Measurements from ENCODE around the gene SF3B6.
A peak's percentile ranks its signal among the peaks of the same experiment; 100 is the strongest.
"Not testable (repeated sequence)": the region's sequence is repeated elsewhere in the genome, so short reads cannot be mapped to it uniquely, and the experiment has no call there.

Gene SF3B6

DNA sequence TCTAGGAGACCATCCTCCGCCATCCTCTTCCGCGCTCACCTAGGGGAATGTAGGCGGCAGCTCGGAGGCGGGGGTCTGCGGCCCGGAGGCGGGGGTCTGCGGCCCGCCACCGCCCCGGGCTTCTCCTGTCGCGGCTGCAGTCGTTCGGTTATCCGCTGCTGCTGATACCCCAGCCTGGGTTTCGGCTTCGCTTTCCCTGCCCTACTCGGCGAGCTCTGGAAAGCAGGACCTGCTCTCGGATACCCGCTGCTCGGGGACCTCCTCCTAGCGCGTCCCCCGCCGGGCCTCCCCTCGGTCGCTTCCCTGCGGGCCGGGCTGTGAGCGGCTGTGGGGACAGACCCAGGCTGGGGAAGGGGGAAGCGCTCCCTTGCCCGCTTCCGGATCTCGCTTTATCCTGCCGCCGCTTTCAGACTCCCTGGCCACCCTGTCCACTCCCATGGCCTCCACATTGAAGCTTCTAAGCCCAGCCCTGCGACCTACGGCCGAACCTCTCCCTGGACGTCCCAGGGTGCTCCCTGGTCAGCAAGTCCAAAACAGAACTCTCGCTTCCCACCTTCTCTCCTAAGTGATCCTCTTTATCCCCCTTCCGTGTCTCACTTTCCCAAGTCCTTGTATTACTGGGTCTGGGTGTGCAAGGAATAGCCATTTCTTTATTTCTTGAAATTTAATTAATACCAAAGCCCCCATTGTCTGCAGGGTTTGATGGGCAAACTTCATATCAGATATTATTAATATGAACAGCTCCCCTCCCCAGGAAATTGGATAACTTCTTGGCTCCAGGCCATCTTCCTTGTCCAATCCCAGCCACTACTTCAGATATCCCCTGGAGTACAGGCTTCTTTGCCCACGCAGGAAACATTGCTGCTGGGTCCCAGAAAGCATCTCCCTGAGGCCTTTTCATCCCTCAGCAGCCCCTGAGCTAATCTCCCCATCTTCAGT is 25.8 kb downstream of the SF3B6 start:
- no peak for DNase-seq

DNA sequence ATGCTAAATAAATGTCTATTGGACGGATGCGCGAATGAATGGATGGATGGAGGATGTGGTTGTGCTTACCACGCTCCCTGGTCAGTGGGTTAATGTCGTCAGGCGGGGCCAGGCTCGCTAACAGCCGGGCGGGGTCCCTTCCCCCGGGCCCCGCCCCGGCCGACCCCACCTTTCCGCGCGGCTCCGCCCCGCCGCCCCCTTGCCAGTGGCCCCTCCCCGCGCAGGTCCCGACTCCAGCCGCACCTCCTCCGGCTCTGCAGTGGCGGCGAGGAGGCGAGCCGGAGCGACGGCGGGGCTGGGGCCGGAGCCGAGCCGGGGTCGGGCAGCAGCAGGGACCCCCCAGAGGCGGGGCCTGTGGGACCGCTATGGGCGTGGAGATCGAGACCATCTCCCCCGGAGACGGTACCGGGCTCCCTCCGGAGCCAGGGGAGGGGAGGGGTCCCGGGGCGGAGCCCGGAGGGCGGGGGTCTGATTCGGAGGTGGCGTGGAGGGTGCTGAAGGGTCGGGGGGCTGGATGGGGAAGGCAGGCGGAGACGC is 26.6 kb downstream of the SF3B6 start, which contains the start of gene FKBP1B:
TSS of gene FKBP1B (plus strand) at position 257 of the 537 bp plus-strand sequence. CDS start at position 366, 109 bp downstream.
- no peak for DNase-seq

DNA sequence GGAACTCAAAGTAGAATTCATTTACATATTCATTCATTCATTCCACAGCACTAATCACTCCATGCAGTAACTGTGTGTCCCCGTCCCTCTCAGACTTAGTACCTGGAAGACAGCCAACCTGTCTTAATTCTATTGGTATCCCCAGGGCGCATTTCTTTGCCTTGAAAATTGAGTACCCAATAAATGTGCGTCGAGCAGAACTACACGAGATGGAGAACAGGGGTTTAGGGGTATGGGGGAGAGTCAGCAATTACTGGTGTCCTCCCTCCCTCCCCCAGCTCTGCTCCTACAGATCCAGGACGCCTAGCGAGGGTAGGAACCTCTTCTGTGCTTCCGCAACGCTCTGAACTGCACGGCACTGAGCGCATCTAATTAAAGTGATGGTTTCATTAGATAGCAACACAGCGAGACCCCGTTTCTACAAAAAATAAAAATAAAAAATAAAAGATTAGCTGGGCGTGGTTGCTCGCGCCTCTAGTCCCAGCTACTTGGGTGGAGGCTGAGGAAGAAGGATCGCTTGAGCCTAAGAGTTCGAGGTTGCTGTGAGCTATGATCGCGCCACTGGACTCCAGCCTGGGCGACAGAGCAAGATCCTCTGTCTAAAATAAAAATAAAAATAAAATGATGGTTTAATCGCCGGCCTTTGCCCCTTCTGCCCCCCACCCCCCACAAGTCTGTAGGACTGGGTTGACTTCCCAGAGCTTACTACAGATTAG is 27.2 kb downstream of the SF3B6 start:
- peak; percentile 12 for DNase-seq

DNA sequence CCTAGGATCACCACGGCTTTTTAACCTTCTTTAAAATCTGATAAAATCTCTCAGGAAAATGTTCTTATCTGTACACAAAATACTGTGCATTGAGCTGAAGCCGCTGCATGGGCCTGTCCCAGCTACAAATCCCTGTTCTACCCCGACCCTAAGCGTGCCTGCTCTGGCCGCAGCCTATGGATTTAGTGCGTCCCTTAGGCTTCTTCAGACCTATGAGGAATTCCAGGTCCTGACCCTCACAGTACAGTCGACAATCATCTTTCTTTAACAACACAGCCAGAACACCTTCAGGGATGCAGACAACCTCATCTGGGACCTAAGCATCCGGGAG is 28.5 kb downstream of the SF3B6 start:
- no peak for DNase-seq

DNA sequence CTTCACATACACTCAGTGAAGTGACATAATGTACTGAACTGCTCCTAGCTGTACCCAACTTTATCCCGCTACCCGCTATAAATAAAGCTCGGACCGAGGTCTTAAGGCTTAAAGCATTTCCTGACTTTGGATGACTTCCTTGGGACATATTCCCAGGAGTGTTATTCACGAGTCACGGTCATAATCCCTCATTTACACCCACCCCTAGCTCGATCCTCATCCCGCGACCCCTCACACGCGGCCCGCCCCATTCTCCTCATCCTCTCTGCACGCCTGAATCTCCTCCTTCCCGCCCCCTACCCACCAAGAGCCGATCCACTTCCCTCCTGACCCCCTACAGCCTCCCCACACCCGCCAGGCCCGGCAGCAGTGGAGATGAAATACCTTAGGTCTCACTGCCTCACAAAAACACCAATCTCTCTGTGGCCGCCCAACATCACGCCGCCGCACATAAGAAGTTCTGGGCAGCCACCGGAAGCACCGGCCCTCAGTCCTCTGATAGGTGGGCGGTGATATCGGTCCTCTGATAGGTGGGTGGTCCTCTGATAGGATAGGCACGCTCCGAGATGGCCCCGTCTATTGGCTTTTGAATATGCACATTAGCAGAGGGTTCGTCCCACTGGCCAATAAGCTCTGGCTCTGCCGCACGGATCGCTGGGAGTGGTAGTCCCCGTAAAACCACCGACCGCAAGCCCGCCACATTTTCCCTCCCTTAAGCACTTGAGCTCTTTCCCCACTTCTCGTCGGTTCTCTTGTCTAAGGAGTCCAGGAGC is 29.0 kb downstream of the SF3B6 start, which contains the start of gene WDCP:
TSS of gene WDCP (minus strand) at position 462 of the 773 bp plus-strand sequence. CDS start 7,897 bp downstream, outside the sequence.
- DNase-seq: peak; percentile 87

DNA sequence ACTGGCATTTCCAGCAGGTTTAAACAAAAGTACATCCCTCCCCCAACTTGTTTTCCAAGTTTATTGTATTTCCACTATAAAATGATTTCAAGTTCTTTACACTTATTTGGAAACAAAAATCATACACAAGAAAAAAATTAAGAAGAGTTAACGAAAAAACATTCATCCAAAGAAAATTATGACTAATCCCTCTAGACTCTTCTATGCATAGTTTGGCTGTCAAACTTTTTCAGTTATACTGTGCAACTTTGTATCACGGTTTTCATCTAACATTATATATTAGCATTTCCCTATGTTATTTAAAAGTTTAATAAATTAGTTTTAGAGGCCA is 29.6 kb downstream of the SF3B6 start:
- no peak for DNase-seq

DNA sequence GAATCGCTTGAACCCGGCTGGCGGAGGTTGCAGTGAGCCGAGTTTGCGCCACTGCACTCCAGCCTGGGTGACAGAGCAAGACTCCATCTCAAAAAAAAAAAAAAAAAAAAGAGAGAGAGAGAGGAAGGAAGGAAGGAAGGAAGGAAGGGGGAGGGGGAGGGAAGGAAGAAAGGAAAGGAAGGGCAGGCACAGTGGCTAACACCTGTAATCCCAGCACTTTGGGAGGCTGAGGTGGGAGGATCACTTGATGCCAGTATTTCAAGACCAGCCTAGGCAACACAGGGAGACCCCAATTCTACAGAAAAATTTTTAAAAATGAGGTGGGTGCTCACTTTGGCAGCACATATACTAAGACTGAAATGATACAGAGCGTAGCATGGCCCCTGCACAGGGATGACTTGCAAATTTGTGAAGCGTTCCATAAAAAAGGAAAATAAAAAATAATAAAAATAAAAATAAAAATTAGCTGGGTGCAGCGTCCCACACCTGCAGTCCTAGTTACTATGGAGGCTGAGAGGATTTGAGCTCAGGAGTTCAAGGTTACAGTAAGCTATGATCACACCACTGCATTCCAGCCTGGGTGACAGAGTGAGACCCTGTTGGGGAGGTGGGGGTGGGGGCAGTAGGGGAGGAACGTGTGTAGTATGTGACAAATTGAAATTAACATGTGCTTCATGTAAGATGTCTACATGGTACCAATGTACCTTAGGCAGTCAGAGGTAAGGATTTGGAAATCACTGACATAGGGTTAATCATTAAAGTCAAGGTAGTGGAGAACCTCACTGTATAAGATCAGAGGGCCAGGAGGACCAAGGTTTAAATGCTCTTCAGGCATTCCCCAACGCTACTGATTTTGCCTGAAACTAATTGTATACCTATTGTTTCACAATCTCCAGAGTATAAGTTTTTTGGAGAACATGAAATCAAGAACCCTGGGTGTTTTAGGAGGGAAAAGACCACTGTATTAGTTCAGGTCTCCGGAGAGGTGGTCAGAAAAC is 30.3 kb downstream of the SF3B6 start:
- DNase-seq: no peak

DNA sequence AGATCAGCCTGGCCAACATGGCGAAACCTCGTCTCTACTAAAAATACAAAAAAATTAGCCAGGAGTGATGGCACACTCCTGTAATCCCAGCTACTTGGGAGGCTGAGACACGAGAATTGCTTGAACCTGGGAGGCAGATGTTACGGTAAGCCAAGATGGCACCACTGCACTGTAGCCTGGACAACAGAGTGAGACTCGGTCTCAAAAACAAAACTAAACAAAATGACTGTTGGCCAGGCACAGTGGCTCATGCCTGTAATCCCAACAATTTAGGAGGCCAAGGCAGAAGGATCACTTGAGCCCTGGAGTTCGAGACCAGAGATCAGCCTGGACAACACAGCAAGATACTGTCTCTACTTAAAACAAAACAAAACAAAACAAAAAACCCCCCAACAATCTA is 33.0 kb downstream of the SF3B6 start:
- DNase-seq: not testable (repeated sequence)

DNA sequence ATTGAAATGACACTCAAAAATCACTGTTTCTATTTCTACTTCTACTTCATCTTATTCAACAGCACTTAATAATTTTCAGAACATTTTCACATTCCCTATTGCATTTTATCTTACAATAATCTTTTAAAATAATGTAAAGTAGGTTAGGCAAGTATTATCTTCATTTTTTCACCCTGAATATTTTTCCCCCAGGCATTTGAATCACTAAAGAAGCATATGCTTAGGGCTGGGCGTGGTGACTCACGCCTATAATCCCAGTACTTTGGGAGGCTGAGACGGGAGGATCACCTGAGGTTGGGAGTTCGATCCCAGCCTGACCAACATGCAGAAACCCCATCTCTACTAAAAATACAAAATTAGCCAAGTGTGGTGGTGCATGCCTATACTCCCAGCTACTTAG is 35.6 kb downstream of the SF3B6 start:
- DNase-seq: no peak

DNA sequence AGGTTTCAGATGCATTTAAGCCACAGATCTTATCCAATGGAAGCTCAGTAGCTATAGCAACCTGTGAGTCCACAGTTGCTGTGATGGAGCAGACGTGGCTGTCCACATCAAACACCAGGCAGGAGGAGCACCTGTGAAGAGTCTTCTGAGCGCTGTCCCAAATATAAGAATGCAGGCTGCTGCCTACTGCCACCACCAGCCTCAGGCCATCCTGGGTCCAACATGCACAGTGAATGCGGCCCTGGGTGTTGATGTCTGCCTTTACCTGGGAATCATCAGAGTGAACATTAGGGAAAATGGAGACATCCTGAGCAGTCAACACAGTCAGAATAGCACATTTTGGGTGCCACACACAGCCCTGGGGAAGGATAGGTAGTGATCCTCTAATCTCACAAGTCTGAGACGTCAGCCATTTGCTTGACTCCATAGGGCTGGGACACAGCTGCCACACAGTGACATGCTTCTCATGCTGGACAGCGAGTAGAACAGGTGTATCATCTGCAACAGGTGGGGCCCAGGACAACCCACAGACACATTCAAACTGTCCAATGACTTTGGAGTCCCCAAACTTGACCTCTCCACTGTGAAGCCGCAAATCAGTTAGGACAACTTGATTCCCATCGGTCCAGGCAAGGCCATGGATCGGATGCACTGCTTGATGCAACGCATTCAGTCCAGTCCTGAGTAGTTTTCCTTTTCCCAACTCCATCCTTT is 37.2 kb downstream of the SF3B6 start:
- DNase-seq: no peak

DNA sequence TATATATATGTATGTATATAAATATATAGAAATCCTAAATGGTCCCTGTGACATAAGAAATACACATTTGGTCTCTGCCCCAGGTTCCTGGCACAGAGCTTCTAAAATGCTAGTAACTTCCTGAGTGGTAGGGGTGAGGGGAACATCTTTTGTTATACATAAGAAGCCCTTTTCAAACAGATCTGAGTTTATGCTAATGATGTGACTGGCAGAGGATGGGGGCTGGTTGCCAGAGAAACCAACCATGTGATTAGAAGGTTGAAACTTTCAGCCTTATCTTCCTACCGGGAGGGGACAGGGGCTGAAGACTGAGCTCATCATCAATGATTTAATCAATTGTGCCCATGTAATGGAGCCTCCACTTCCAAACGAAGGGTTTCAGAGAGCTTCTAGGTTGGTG is 49.9 kb downstream of the SF3B6 start:
- no peak for DNase-seq

DNA sequence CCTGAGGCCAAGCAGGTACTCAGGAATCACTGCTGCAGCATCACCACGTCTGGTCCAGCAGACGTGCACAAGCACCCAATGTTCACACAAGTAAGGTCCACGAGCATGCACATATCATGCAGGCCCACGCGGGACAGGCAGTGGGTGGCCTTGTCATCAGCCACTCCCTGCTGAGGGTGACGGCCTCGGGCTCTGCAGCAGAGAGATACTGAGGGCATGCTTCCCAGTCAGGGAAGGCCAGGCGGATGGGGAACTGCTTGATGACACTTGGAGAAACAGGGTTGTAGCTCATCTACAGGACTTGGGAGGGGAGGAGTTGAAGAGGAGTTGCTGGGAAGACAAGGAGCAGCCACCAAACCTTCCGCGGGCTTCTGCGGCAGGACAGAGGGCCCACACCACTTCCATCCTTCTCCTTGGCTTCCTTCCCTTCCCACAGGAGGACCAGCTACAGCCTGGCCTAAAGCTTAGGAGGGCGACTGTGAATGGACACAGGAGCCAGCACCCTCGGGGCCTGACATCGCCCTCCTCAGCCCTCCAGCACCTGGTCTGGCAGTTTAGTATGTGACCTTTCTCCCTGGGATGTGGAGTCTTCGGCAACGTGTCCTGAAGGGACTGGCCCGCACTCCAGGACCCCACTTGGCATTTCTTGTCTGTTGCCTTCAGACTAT is 51.0 kb downstream of the SF3B6 start:
- DNase-seq: no peak

DNA sequence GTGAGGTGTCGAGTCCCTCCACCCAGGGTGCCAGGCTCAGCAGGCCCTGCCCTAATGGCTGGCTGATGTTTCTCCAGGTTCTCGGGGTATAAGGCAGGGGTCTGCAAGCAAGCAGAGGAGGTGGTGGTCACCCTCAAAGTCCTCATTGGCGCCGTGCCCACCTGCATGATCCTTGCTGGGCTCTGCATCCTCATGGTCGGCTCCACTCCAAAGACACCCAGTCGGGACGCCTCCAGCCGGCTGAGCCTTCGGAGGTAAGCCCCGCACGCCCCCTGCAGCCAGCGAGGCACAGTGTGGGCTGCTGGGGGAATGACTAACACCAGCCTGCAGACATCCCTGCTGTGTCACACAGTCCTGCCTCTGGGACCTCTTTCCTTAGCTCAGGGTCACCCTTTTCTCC is 52.1 kb downstream of the SF3B6 start:
- DNase-seq: no peak

DNA sequence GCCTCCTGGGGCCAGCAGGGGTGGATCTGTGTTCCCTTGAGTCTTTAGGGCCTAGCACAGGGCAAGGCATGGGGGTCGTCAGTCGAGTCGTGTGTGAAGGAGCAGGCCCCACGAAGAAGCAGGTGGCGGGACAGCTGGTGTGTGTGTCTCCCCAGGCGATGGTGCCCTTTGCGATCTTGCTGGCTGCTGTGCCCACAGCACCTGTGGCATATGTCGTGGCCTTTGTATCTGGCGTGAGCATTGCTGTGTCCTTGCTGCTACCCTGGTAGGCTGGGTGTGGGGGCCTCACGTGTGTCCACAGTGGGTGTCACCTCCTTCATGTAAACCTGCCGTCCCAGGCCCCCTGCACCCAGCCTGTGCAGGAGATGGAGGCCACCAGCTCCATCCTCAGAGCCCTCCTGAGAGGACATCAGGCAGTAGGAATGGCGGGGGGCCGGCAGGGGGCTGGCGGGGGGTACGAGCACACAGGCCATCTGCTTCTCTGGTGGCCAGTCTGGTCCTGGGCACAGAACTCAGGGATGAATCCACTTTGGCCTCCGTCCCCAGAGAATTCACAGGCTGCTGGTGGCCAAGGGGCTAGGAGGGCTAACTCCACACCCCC is 53.1 kb downstream of the SF3B6 start:
- no peak for DNase-seq

DNA sequence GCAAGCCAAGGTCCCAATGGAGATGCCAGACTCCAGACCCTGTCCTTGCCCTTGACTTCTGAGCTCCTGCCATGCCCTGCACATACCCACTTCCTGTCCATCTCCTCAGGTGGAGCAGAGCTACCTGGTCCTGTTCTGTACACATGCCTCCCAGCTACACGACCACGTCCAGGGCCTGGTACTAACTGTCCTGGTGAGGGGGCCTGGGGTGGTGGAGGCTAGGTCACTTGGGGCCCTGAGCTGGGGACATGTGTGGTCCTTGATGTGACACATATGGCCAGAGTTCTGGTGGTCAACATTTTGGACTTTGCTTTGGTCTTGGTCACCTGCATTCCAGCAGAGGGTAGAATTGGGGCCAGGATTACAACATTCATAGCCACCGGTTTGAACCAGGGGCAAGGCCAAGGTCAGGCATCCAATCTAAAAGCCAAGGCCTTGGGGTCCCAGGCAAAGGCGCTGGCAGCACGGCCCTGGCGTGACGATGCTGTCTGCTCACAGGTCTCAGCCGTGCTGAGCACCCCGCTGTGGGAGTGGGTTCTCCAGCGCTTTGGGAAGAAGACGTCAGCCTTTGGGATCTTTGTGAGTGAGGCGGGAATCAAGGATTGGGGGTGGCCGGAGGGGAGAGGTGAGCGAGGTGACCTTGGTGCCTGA is 53.7 kb downstream of the SF3B6 start:
- no peak for DNase-seq

DNA sequence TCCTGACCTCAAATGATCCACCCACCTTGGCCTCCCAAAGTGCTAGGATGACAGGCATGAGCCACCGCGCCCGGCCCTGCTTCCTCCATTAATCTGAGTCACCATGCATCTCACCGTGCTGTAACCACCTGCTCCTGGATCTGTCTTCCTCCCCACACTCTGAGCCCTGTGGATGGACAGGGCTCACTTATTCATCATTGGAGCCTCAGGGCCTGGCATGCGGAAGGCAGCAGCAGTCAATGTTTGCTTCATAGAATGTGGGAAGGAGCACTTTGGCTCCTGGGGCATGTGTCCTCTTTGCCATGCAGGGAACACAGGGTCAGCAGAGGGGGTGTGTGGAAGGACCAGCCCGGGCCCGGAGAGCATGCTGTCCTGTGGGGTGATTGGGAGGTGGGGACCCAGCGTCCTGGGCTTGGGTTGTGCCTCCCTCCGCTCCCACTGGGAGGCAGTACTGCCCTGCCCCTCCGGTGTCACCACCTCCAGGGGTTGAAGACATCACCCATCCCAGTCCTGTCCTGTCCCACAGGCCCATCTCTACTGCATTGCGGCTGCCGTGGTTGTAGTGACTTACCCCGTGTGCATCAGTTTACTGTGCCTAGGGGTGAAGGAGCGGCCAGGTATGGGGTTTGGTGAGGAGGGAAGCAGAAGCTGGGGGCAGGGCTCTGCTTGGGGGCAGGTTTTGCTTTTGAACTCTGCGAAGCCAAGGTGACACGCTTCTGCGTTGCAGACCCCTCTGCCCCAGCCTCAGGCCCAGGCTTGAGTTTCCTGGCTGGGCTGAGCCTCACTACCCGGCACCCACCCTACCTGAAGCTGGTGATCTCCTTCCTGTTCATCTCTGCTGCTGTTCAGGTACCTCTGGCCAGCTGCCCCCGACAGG is 54.8 kb downstream of the SF3B6 start:
- no peak for DNase-seq

DNA sequence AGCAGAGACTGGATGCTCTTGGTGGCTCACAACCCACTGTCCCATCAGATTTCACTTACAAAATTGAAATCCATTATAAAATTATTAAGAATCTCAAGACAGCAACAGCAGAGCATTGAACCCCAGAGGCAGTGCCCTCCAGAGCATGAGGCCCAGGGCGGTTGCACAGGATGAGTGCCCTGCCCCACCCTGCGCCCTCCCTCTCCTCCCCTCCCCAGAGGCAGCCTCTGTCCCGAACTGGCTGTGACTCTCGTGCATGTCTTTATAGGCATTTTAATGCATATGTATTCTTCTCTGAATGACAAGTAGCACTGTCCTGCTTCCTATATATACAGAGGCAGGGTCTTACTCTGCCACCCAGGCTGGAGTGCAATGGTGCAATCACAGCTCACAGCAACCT is 55.9 kb downstream of the SF3B6 start:
- DNase-seq: no peak

DNA sequence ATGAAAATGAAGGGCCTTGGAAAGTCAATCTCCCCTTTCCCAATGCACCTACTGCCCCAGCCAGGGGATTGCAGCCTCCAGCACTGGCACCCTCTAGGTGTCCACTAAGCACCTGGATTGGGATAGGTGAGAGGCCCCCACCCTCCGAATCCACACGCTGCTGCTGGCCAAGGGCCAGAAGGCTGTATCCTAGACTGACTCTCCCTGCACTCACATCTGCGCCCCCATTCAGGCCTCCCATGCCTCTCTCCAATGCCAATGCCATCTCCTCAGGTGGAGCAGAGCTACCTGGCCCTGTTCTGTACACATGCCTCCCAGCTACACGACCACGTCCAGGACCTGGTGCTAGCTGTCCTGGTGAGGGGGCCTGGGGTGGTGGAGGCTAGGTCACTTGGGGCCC is 56.4 kb downstream of the SF3B6 start:
- no peak for DNase-seq

DNA sequence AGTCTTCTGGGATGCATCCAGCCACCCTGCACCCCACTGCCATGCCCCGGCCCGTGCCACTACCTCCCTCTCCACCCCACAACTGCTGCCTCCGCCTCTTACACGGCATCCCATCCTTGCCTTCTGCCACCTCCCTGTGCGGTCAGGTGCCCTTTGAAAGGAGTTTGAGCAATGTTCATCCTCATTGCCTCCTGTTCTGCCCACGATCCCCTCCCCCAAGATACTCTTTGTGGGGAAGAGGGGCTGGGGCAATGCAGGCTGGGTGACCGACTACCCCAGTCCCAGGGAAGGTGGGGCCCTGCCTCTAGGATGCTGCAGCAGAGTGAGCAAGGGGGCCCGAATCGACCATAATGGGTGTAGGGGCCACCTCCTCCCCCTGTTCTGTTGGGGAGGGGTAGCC is 57.9 kb downstream of the SF3B6 start:
- no peak for DNase-seq
